Breast epithelium (tissue), 3 donors: ENCODE results near the gene TNFAIP1.

Experiments
- CTCF ChIP-seq, 3 donors: fragments of 450-650 bp; IDR thresholded peaks; one replicate each; pipeline ENCODE4 v1.5.1; 2016 to 2017; ENCODE audit warnings: antibody characterized with exemption in 3 of 3, mild to moderate bottlenecking in 3 of 3, moderate library complexity in 3 of 3
- POLR2A ChIP-seq: fragments of 450-650 bp; IDR thresholded peaks from one replicate; pipeline ENCODE4 v1.6.1; 2016; ENCODE audit warnings: antibody characterized with exemption, mild to moderate bottlenecking, moderate library complexity
- POLR2AphosphoS5 ChIP-seq, 3 donors: sonication (generic); formaldehyde crosslinking; IDR thresholded peaks; one replicate each; pipeline ENCODE4 v1.6.1; 2017; ENCODE audit warnings: antibody characterized with exemption in 3 of 3

- no peak for TF ChIP-seq CTCF (IDR thresholded peaks at IDR 0.05)
- peak; percentile 76 to 96 (median 95) for TF ChIP-seq POLR2AphosphoS5 (IDR thresholded peaks at IDR 0.05)
- peak; percentile 81 for TF ChIP-seq POLR2A
Measured at GRCh38 chr17:28335201-28335958, at the start of gene TNFAIP1, which contains the start of gene IFT20.
